HG03354 (cell line): ENCODE measurements around the gene SAMHD1.
"Not testable (repeated sequence)": the region's sequence is repeated elsewhere in the genome, so short reads cannot be mapped to it uniquely, and the experiment has no call there.

Experiments
- ATAC-seq: cut with Tn5 transposase; IDR thresholded peaks from one replicate; pipeline ENCODE4 v1.9.1; 2021; ENCODE audit warnings: mild to moderate bottlenecking; ENCODE audit not compliant: unreplicated experiment, poor library complexity, severe bottlenecking

Gene SAMHD1

DNA sequence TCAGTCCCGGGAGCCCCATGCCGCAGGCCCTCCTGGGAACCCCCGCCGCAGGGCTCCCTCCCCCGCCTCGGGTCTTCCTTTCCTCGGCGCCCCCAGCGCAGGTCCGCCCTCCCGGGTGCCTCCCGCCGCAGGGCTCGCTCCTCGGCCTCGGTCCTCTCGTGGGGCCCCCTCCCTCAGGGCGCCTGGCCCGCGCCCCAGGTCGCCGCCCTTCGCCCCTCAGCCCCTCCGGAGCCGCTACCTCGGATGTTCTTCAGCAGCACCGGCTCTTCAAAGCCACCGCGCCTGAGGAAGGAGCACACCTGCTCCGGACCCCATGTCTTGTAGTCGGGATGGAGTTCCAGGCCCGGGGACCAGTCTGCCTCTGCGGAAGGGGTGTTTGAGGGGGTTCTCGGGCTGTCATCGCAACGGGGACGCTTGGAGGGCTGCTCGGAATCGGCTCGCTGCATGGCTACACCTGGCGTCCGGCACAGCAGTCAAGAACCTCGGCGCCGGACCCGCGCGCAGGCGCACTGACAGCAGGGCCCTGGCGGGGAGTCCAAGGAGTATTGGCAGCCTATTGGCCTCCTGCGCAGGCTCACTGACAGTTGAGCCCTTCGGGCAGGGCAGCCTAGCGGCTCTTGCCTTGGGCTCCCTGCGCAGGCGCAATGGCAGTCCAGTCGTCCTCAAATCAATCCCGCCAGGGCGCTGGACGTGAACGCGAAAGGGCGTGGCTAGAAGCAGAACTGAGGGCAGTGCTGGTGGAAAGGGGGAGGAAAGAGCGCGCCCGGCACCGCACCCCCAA, at the start of gene SAMHD1:
TSS of gene SAMHD1 (minus strand) at position 511 of the 781 bp plus-strand sequence. CDS start at position 446, 65 bp downstream.
- ATAC-seq = peak; percentile 90

GRCh38 chr20:37000171-37000570, 48.7 kb upstream of the SAMHD1 start:
- not testable (repeated sequence) for ATAC-seq

DNA sequence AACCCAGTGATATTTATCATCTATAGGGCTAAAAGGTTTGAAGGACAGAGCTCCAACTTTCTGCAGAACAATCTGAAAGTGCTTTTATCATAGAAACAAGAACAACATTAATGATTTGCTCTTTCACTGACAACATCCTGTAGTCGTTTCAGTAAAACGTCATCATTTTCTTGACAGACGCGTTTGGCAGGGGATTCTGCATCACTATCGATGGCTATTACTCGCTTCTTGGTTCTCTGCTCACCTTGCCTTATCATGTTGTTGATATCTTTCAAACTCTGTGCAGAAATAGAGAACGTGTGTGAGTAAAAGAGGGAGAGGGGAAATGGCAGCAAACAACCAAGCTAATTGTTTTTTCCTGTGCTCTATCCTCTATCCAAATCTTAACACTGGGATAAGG, 47.1 kb upstream of the SAMHD1 start:
- no peak for ATAC-seq

- ATAC-seq = no peak
Measured at GRCh38 chr20:36997121-36997520, 45.6 kb upstream of the SAMHD1 start.

- not testable (repeated sequence) for ATAC-seq
Measured at GRCh38 chr20:36994221-36994620, 42.7 kb upstream of the SAMHD1 start.

- no peak for ATAC-seq
Measured at GRCh38 chr20:36992802-36993334, 41.4 kb upstream of the SAMHD1 start.

DNA sequence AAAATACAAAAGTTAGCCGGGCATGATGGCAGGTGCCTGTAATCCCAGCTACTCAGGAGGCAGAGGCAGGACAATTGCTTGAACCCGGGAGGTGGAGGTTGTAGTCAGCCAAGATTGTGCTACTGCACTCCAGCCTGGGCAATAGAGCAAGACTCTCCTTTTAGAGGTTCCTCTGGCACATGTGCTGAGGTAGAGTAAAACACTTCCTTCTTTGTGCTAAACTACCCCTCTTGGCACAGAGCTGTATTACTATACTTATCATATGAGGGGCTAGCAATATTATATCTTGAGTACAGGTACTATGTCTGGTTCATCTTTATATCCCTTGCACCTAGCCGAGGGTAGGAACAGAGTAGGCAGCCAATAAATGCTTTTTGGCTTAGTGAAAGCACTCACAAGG, 40.2 kb upstream of the SAMHD1 start:
- no peak for ATAC-seq

DNA sequence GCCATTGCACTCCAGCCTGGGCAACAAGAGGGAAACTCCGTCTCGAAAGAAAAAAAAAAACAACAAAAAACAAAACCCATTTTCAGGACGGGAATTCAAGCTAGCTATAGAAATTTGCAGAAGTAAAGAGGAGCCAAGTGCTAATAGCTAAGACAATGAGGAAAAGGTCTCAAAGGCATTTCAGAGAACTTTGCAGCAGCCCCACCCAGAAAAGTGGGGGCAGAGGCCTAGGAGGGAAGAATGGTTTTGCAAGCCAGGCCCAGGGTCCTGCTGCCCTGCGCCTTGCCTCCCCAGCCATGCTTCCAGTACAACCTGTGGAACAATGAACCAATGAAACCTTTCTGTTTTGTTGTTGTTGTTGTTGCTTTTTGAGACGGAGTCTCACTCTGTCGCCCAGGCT, 38.3 kb upstream of the SAMHD1 start:
- ATAC-seq = no peak

DNA sequence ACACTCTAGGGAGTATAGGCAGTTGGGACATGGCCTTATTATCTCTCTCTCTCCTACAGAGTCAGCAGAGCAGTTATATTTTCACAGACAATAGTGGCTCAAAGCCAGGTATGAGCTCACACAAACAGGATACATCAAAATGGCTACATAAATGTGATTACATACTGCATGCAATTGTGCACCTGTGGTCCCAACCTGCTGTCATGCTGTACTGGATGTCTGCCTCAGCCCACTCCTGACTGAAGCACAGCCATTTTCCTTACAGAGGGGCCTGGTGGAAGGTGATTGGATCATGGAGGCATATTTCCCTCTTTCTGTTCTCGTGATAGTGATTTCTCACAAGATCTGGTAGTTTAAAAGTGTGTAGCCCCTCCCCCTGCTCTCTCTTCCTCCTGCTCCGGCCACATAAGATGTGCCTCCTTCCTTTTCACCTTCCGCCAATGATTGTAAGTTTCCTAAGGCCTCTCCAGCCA, 37.0 kb upstream of the SAMHD1 start:
- ATAC-seq = no peak

GRCh38 chr20:36984257-36984638, 32.7 kb upstream of the SAMHD1 start:
- ATAC-seq = no peak

- ATAC-seq = no peak
Measured at GRCh38 chr20:36975099-36975818, 23.8 kb upstream of the SAMHD1 start.

GRCh38 chr20:36974660-36975059, 23.2 kb upstream of the SAMHD1 start:
- no peak for ATAC-seq

- ATAC-seq = no peak
Measured at GRCh38 chr20:36971103-36971502, 19.6 kb upstream of the SAMHD1 start.

DNA sequence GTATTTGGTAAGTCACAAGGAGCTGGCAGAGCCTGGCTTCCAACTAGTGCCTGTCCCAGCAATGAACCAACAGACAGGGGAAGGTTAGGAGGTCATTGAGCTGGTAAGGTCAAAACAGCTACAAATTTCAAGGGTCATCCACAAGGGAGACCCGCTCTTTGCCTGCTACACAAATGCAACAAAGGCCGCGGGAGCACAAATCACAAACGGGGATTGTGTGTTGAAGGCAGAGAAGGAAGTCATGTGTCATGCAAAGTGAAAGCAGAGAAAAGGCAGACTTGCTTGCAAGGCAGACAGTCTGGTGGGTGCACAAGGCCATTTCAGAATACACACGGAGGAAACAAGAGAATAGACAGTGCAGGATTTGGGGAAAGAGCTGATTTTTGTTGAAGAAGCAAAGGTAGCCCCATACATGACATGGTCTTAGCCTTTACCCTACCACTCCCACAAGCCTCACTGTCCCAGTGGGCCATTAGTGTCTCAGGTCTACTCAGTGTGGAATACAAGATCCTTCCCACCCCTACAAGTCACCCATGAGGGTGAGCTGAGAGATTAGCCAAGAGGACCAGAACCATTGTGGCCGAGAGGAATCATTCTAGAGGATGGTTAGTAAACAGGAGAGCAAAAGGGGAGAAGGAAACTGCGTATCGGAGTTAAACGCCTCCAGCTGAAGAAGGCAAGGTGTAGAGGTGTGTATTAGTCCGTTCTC, 18.1 kb upstream of the SAMHD1 start:
- ATAC-seq = no peak

DNA sequence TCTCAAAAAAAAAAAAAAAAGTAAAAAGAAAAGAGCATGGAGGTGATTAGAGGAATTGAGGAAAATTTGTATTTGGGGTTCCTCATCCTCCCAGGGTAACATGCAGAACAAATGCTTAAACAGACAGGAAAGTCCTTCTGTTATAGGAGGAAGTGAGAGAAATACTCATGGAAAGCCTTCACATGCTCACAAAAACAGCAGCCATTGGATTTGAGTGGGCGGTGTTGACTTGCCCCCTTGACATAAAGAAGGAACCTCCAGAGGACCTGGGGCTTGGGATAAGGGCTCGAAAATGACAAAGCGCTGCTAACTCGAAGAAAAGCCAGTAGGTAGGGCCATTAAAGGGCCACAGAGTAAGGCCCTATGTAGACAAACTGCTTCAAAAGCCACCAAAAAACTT, 17.5 kb upstream of the SAMHD1 start:
- no peak for ATAC-seq

DNA sequence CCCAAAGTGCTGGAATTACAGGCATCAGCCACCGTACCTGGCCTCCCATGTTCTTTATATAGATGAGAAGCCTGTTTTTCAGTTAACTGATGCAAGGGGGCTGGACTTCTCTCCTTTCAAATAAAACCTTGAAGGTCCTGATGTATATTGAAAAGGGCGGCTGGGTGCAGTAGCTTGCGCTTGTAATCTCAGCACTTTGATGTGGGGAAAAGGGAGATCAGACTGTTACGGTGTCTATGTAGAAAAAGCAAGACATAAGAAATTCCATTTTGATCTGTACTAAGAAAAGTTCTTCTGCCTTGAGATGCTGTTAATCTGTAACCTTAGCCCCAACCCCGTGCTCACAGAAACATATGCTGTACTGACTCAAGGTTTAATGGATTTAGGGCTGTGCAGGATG, 16.1 kb upstream of the SAMHD1 start:
- no peak for ATAC-seq

DNA sequence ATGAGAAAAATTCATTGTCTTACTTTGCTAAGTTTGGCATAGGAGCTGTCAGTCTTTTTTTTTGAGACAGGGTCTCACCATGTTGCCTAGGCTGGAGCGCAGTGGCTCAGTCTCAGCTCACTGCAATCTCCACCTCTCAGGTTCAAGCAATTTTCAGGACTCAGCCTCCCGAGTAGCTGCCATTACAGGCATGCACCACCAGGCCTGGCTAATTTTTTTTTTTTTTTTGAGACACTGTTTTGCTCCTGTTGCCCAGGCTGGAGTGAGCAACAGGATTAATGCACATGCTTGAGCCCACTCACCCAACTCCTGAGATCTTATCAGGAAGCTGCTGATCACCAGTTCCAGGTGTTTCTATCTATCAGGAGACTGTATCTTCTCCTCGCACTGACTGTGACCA, 15.5 kb upstream of the SAMHD1 start:
- ATAC-seq = not testable (repeated sequence)

DNA sequence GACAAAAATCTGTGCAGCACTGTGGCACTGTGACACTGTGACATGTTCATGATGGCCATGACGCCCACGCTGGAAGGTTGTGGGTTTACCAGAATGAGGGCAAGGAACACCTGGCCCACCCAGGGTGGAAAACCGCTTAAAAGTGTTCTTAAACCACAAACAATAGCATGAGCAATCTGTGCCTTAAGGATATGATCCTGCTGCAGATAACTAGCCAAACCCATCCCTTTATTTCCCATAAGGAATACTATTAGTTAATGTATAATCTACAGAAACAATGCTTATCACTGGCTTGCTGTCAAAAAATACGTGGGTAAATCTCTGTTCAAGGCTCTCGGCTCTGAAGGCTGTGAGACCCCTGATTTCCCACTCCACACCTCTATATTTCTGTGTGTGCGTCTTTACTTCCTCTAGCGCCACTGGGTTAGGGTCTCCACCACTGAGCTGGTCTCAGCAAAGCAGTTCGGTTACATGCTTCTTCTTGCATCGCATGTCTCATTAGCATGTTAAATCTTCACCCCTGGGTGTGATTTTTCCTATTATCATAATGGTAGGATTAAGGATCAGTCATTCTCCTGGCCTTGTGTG, 10.9 kb upstream of the SAMHD1 start:
- ATAC-seq = not testable (repeated sequence)

DNA sequence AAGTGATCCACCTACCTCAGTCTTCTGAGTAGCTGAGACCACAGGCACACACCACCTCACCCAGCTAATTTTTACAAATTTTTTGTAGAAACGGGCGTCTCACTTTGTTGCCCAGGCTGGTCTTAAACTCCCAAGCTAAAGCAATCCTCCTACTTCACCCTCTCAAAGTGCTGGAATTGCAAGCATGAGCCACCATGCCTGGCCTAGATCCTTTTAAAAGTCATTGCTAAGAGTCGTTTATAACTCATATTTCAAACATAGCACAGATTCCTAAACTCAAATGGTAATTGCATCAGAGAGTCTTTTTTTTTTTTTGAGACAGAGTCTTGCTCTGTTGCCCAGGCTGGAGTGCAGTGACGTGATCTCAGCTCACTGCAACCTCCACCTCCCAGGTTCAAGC, 7.7 kb upstream of the SAMHD1 start:
- ATAC-seq = no peak
